HG03060 (cell line): Measurements from ENCODE around the gene LDHD.

Experiments used
- ATAC-seq: cut with Tn5 transposase; IDR thresholded peaks from one replicate; pipeline ENCODE4 v1.9.1; 2021; ENCODE audit warnings: low read depth, moderate number of reproducible peaks; ENCODE audit not compliant: unreplicated experiment

Gene LDHD

GRCh38 chr16:75064403-75065148 is 52.0 kb downstream of the LDHD start:
- no peak for ATAC-seq

- no peak for ATAC-seq
Observed at GRCh38 chr16:75063549-75064088, 53.0 kb downstream of the LDHD start.

- ATAC-seq = no peak
Observed at GRCh38 chr16:75062976-75063346, 53.6 kb downstream of the LDHD start.

- ATAC-seq = no peak
Observed at GRCh38 chr16:75062135-75062975, 54.2 kb downstream of the LDHD start.
